ENCODE measurements around the gene TRMT2B.
"Not testable (repeated sequence)": the region's sequence is repeated elsewhere in the genome, so short reads cannot be mapped to it uniquely, and the experiment has no call there.

Gene TRMT2B

GRCh38 chrX:101040197-101040596 is 11.7 kb downstream of the TRMT2B start:
- no peak for TF ChIP-seq CTCF (IDR thresholded peaks at IDR 0.05; ENCODE audit: extremely low read depth, insufficient read depth, missing control alignments)
- in situ Hi-C loops (cut with MboI; ENCODE audit: low pct_unique_long_range_greater_than_20kb, low sequenced_read_pairs, unreplicated experiment): no loop called here
- DNase-seq (ENCODE audit: low spot score): no peak

- no peak for TF ChIP-seq CTCF (IDR thresholded peaks at IDR 0.05; ENCODE audit: extremely low read depth, insufficient read depth, missing control alignments)
- DNase-seq (ENCODE audit: low spot score): no peak
- in situ Hi-C loops (cut with MboI; ENCODE audit: low pct_unique_long_range_greater_than_20kb, low sequenced_read_pairs, unreplicated experiment): no loop called here
Observed at GRCh38 chrX:101037231-101037630, 14.7 kb downstream of the TRMT2B start.

- no peak for TF ChIP-seq CTCF (IDR thresholded peaks at IDR 0.05; ENCODE audit: extremely low read depth, insufficient read depth, missing control alignments)
- no peak for DNase-seq (ENCODE audit: low spot score)
Observed at GRCh38 chrX:101029665-101030064, 22.2 kb downstream of the TRMT2B start.

GRCh38 chrX:101028562-101028961 is 23.3 kb downstream of the TRMT2B start:
- in situ Hi-C loops (cut with MboI; ENCODE audit: low pct_unique_long_range_greater_than_20kb, low sequenced_read_pairs, unreplicated experiment): no loop called here
- TF ChIP-seq CTCF (IDR thresholded peaks at IDR 0.05; ENCODE audit: extremely low read depth, insufficient read depth, missing control alignments): no peak
- no peak for DNase-seq (ENCODE audit: low spot score)

More at GRCh38 chrX:101029665-101030064, 22.2 kb downstream of the TRMT2B start:
- in situ Hi-C loops (cut with MboI; ENCODE audit: low pct_unique_long_range_greater_than_20kb, low sequenced_read_pairs, unreplicated experiment): no loop called here

- TF ChIP-seq CTCF (IDR thresholded peaks at IDR 0.05; ENCODE audit: extremely low read depth, insufficient read depth, missing control alignments): no peak
- in situ Hi-C loops (cut with MboI; ENCODE audit: low pct_unique_long_range_greater_than_20kb, low sequenced_read_pairs, unreplicated experiment): no loop called here
Observed at GRCh38 chrX:101025126-101025525, 26.8 kb downstream of the TRMT2B start.

GRCh38 chrX:101022020-101022419 is 29.9 kb downstream of the TRMT2B start:
- in situ Hi-C loops (cut with MboI; ENCODE audit: low pct_unique_long_range_greater_than_20kb, low sequenced_read_pairs, unreplicated experiment): no loop called here
- TF ChIP-seq CTCF (IDR thresholded peaks at IDR 0.05; ENCODE audit: extremely low read depth, insufficient read depth, missing control alignments): no peak
- no peak for DNase-seq (ENCODE audit: low spot score)

More at GRCh38 chrX:101025126-101025525, 26.8 kb downstream of the TRMT2B start:
- DNase-seq (ENCODE audit: low spot score): no peak

GRCh38 chrX:101012031-101012430 is 39.9 kb downstream of the TRMT2B start:
- in situ Hi-C loops (cut with MboI; ENCODE audit: low pct_unique_long_range_greater_than_20kb, low sequenced_read_pairs, unreplicated experiment); DNase-seq (ENCODE audit: low spot score): not testable (repeated sequence)
